Natural killer cell (primary cell): Measurements from ENCODE around the gene LRP8. TPM values are rescaled to one million over a fixed set of nuclear protein-coding genes. Genes with fewer than 3 reads are reported as not detected.
"Not testable (repeated sequence)": the region's sequence is repeated elsewhere in the genome, so short reads cannot be mapped to it uniquely, and the experiment has no call there.

Experiments used
- ATAC-seq, 3 donors: fragments of 150-1000 bp in 2 of 3; fragments of 200-7000 bp in 1 of 3; cut with Tn5 transposase; 1 replicate in 1 of 3; 2 replicates in 2 of 3; pipeline ENCODE4 v1.10.0; 2021; ENCODE audit warnings: mild to moderate bottlenecking in 2 of 3, moderate library complexity in 2 of 3
- DNase-seq, 2 donors: peaks; one replicate each; pipeline versions ENCODE4 v3.0.0 to v3.0.0-alpha.2; 2013 to 2021; ENCODE audit warnings: mixed read lengths in 1 of 2
- H3K27ac ChIP-seq: one replicate; pipeline ENCODE4 v1.5.1; 2013; ENCODE audit warnings: mild to moderate bottlenecking, low read length
- H3K27me3 ChIP-seq: one replicate; pipeline ENCODE4 v1.6.1; 2013; ENCODE audit warnings: low read length; ENCODE audit not compliant: control insufficient read depth, insufficient read depth
- H3K36me3 ChIP-seq: one replicate; pipeline ENCODE4 v1.6.1; 2013; ENCODE audit warnings: low read length; ENCODE audit not compliant: control insufficient read depth, insufficient read depth
- H3K4me1 ChIP-seq: one replicate; pipeline ENCODE4 v1.6.1; 2013; ENCODE audit warnings: low read length; ENCODE audit not compliant: control insufficient read depth, insufficient read depth
- H3K4me3 ChIP-seq: one replicate; pipeline ENCODE4 v1.5.1; 2013; ENCODE audit warnings: low read length
- H3K9me3 ChIP-seq: one replicate; pipeline ENCODE4 v1.6.1; 2013; ENCODE audit warnings: low read length; ENCODE audit not compliant: control insufficient read depth, insufficient read depth
- H3K27ac Mint-ChIP-seq, 2 donors: one replicate each; pipeline ENCODE4 v1.8.0; 2022; ENCODE audit warnings: mild to moderate bottlenecking in 2 of 2, mixed read lengths in 2 of 2, moderate library complexity in 1 of 2
- H3K27me3 Mint-ChIP-seq, 2 donors: one replicate each; pipeline ENCODE4 v1.8.0; 2022; ENCODE audit warnings: low read depth in 2 of 2, mixed read lengths in 2 of 2
- H3K36me3 Mint-ChIP-seq: one replicate; pipeline ENCODE4 v1.8.0; 2022; ENCODE audit warnings: mixed read lengths
- H3K4me1 Mint-ChIP-seq, 2 donors: one replicate each; pipeline ENCODE4 v1.8.0; 2022; ENCODE audit warnings: mixed read lengths in 2 of 2
- H3K4me3 Mint-ChIP-seq: one replicate; pipeline ENCODE4 v1.8.0; 2022; ENCODE audit warnings: mild to moderate bottlenecking, moderate library complexity, mixed read lengths
- H3K9me3 Mint-ChIP-seq, 2 donors: one replicate each; pipeline ENCODE4 v1.8.0; 2022; ENCODE audit warnings: mixed read lengths in 2 of 2
- WGBS: methylation state at CpG from one replicate; pipeline ENCODE4 v1.1.7; 2013; ENCODE audit warnings: missing lambda C conversion rate; ENCODE audit not compliant: insufficient coverage; 5-methylcytosine and 5-hydroxymethylcytosine counted together
- intact Hi-C: fragments of 100-400 bp; cut with micrococcal nuclease; formaldehyde crosslinking; loops from one replicate; pipeline ENCODE4 v1.14.2; 2022
- total RNA-seq, 4 donors: library from RNA; stranded (reverse); fragments of 120-200 nt in 1 of 4; gene quantifications; one replicate each; pipeline versions ENCODE4 v1.2.3 to v1.2.4, GENCODE V29; 2013 to 2022
- TF ChIP-seq, protein P1 (sequence below): fragments of 200-600 bp; IDR thresholded peaks from one replicate; pipeline ENCODE4 v1.8.0; 2022; ENCODE audit warnings: antibody characterized with exemption

LRP8 gene
- total RNA-seq, 3 donors from 2014 or later (not counting 1 experiment from before 2014, with no cell fraction given) = 23.2 to 27.3 (median 24.9) TPM

DNA sequence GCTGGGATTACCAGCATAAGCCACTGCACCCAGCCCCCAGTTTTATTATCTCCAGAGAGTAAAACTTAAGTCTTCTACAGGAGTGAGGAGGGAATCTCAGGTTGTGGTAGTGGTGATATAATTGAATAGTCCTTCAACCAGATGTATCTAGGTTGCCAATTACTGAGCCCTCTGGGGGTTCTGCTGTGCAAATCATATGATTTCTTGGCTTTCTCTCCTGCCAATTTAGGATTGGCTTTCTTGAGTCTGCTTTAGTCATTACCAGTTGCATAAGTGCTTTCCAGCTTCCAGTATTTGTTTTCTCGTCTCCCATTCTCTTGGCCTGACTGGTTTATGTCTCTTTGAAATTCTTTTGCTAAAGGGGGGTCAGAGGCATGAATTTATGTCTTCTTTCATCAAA, 120.1 kb downstream of the LRP8 start:
- H3K4me1 Mint-ChIP-seq = peaks cover 0 to 2% of the 10 kb centered on the region in 2 donors
- TF ChIP-seq, protein P1, sequence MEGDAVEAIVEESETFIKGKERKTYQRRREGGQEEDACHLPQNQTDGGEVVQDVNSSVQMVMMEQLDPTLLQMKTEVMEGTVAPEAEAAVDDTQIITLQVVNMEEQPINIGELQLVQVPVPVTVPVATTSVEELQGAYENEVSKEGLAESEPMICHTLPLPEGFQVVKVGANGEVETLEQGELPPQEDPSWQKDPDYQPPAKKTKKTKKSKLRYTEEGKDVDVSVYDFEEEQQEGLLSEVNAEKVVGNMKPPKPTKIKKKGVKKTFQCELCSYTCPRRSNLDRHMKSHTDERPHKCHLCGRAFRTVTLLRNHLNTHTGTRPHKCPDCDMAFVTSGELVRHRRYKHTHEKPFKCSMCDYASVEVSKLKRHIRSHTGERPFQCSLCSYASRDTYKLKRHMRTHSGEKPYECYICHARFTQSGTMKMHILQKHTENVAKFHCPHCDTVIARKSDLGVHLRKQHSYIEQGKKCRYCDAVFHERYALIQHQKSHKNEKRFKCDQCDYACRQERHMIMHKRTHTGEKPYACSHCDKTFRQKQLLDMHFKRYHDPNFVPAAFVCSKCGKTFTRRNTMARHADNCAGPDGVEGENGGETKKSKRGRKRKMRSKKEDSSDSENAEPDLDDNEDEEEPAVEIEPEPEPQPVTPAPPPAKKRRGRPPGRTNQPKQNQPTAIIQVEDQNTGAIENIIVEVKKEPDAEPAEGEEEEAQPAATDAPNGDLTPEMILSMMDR = no peak
- no peaks in the 10 kb centered on the region for H3K27me3 Mint-ChIP-seq
- Histone ChIP-seq H3K27ac (no peak overlapping the region), H3K9me3 (peaks cover 11% of the 10 kb centered on the region), H3K36me3 (peaks cover 66% of the 10 kb centered on the region), H3K4me3 (no peak overlapping the region), H3K27me3 (no peaks in the 10 kb centered on the region), H3K4me1 (no peaks in the 10 kb centered on the region)
- DNase-seq = no peak
- no peak for ATAC-seq
- peaks cover 48% of the 10 kb centered on the region for H3K36me3 Mint-ChIP-seq
- intact Hi-C loops = no loop called here
- 100% methylated on average over 1 of the region's 1 CpG for WGBS
- H3K27ac Mint-ChIP-seq = no peak overlapping the region
- H3K9me3 Mint-ChIP-seq = peaks cover 2% of the 10 kb centered on the region in 2 donors
- H3K4me3 Mint-ChIP-seq = no peak overlapping the region

GRCh38 chr1:53206735-53207379, 121.0 kb downstream of the LRP8 start:
- H3K9me3 Mint-ChIP-seq = peaks cover 2% of the 10 kb centered on the region in 2 donors
- H3K36me3 Mint-ChIP-seq = peaks cover 57% of the 10 kb centered on the region
- H3K27ac Mint-ChIP-seq = no peak overlapping the region
- Histone ChIP-seq H3K4me1 (no peaks in the 10 kb centered on the region), H3K36me3 (peaks cover 70% of the 10 kb centered on the region), H3K27ac (no peak overlapping the region), H3K9me3 (peaks cover 11% of the 10 kb centered on the region), H3K27me3 (no peaks in the 10 kb centered on the region), H3K4me3 (no peak overlapping the region)
- no peaks in the 10 kb centered on the region for H3K27me3 Mint-ChIP-seq
- no peak for DNase-seq
- ATAC-seq = no peak
- intact Hi-C loops = no loop called here
- H3K4me3 Mint-ChIP-seq = no peak overlapping the region
- 100% methylated on average over 1 of the region's 1 CpG for WGBS
- TF ChIP-seq, protein P1 = no peak
- peaks cover 0 to 5% of the 10 kb centered on the region in 2 donors for H3K4me1 Mint-ChIP-seq

- H3K4me3 Mint-ChIP-seq, H3K27me3 Mint-ChIP-seq, H3K4me1 ChIP-seq, H3K27ac ChIP-seq, H3K4me3 ChIP-seq, ATAC-seq, H3K9me3 Mint-ChIP-seq, DNase-seq, intact Hi-C loops, H3K27me3 ChIP-seq, H3K27ac Mint-ChIP-seq, H3K4me1 Mint-ChIP-seq: not testable (repeated sequence)
- Histone ChIP-seq H3K9me3 (peaks cover 11% of the 10 kb centered on the region), H3K36me3 (peaks cover 72% of the 10 kb centered on the region)
- 98% methylated on average over 3 of the region's 3 CpGs for WGBS
- peaks cover 57% of the 10 kb centered on the region for H3K36me3 Mint-ChIP-seq
Observed at GRCh38 chr1:53206083-53206685, 121.7 kb downstream of the LRP8 start.

DNA sequence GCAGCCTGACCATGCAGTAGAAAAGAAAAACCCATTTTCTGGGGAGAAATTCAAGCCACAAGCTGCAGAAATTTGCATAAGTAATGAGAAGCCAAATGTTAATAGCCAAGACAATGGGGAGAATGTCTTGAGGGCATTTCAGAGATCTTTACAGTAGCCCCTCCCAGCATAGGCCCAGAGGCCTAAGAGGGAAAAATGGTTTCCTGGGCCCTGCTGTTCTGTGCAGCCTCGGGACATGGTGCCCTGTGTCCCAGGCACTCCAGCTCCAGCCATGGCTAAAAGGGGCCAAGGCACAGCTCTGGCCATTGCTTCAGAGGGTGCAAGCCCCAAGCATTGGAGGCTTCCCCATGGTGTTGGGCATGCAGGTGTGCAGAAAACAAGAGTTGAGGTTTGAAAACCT, 122.4 kb downstream of the LRP8 start:
- H3K27me3 Mint-ChIP-seq, H3K4me3 ChIP-seq, H3K4me1 ChIP-seq, H3K4me1 Mint-ChIP-seq, ATAC-seq, H3K27ac ChIP-seq, H3K4me3 Mint-ChIP-seq, H3K27ac Mint-ChIP-seq, intact Hi-C loops, DNase-seq, H3K27me3 ChIP-seq, H3K9me3 Mint-ChIP-seq: not testable (repeated sequence)
- peaks cover 11% of the 10 kb centered on the region for H3K9me3 ChIP-seq
- peaks cover 69% of the 10 kb centered on the region for H3K36me3 ChIP-seq
- H3K36me3 Mint-ChIP-seq = peaks cover 56% of the 10 kb centered on the region
- WGBS = 100% methylated on average over 1 of the region's 1 CpG
